SKM-1 (cell line): ENCODE results near the gene GALNT13.
"Not testable (repeated sequence)": the region's sequence is repeated elsewhere in the genome, so short reads cannot be mapped to it uniquely, and the experiment has no call there.

ENCODE experiments used
- DNase-seq: peaks from one replicate; lab custom pipeline; 2025; ENCODE audit not compliant: unreplicated experiment; lab: John Stamatoyannopoulos, UW

The GALNT13 gene

DNA sequence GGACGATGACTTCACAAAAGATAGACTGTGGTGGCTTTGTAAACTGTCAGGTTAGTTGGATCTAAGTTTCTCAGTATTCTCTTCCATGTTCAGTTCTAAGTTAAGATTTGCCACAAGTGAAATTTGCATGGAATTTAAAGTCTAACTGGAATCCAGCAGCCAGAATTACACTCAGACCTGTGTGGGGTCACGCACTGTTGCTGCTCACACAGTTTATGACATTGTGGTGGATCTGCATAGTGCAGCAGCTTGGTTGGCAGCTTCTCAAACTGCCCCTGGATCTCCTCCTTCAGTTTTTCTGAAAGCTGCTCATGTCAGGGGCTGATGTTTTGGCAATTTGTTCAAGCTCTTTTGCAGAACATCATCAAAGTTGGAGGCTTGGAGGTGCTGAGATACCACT is 598.7 kb downstream of the GALNT13 start:
- no peak for DNase-seq

- not testable (repeated sequence) for DNase-seq
Measured at GRCh38 chr2:154471492-154471891, 599.8 kb downstream of the GALNT13 start.

DNA sequence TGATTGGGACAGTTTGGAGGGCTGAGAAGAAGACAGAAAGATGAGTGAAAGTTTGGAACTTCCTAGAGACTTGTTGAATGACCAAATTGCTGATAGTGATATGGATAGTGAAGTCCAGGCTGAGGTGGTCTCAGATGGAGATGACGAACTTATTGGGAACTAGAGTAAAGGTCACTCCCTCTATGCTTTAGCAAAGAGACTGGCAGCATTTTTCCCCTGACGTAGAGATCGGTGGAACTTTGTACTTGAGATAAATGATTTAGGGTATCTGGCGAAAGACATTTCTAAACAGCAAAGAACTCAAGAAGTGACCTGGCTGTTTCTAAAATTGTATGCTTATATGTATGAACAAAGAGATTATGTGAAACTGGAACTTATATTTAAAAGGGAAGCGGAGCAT is 605.6 kb downstream of the GALNT13 start:
- DNase-seq = no peak

DNA sequence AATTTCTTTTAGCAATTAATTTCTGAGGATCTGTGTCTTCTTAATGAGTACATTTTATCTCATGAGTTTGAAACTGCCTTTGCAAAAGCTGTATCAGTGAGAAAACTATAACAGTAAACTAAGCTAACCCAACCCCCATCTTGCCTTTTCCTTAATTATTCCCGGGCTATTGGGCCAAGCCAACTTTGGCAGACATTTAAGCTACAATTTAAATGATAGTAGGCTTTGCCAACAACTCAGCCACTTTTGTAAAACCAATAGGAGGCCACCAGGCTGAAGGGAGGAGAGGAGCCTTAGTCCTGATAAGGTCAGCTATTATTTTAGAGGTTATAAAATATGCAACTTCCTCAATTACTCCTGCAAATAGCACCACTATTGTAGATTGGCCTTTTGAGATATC is 608.8 kb downstream of the GALNT13 start:
- no peak for DNase-seq

DNA sequence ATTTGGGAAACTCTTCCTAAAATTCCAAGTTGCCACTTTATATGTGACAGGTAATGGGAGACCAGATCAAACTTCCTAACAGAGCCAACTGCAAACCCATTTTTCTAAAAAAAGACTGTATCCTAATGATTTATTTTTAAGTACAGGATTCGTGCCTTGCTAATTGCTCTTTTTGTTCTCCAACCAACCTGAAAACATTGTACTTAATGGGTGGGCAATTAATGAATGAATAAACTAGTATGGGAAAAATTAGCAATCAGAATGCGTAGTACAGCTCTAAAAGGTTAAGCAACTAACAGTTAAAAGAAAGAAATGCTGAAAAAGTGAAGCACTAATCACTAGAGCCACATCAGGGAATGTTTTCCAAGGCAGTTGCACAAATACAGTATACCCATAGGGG is 609.6 kb downstream of the GALNT13 start:
- DNase-seq = no peak

DNA sequence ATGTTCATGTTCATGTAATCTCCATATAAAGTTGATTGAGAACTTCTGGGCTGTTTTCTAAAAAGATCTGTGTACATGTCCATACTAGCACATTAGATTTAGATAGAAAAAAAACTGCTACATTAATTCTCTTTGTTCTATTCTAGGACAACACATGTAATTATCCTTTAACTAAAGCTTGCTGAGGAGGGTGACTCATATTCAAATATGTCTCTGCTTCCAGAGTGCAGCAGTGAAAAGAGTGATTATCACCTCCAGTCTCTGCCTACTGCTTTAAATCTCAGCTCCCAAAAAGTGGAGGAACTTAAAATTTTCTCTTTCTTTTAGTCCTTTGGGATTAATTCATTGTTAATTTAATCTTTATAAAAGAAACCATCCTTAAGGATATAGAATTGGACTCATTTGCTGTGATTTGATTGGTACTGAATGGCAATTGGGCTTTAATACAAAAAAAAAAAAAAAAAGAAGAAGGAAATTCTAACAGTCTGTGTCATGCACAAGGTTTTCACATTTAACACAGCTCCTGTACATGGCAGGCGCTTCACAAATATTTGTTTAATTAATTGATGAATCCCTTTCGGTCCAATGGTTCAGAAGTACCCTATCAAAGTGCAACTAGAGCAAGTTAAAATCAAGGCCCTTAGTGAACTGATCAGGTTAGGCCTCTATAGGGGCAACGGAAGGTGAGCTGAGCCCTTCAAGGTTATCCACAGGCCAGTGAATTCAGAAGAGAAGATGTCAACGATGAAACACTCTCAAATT is 612.8 kb downstream of the GALNT13 start:
- DNase-seq = no peak

- DNase-seq = no peak
Measured at GRCh38 chr2:154488801-154489200, 617.1 kb downstream of the GALNT13 start.

- DNase-seq = no peak
Measured at GRCh38 chr2:154489266-154489858, 617.6 kb downstream of the GALNT13 start.

- no peak for DNase-seq
Measured at GRCh38 chr2:154490530-154490929, 618.8 kb downstream of the GALNT13 start.

- DNase-seq = no peak
Measured at GRCh38 chr2:154495455-154495868, 623.7 kb downstream of the GALNT13 start.

DNA sequence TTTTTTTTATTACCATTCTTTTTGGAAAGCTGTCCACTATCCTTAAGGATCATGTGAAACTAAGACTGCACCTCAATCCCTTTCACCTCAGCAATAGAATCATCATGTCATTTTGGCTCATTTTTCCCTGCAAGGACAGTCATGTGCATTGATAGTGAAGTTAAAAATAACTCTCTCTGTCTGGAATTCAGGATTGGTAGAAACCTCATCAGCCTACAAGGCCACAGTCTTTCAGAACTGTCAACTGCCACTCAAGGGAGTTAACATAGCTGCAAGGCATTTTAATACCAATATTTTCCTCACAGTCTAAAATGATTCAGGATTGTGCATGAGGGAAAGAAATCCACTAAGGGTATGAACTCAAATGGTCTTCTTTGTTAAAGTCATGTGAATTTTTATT is 625.3 kb downstream of the GALNT13 start:
- no peak for DNase-seq
